SU-DHL-6 (cell line): Measurements from ENCODE around the gene PCDHGA10.
"Not testable (repeated sequence)": the region's sequence is repeated elsewhere in the genome, so short reads cannot be mapped to it uniquely, and the experiment has no call there.

ENCODE experiments used
- H2AFZ ChIP-seq: fragments of 200-600 bp; sonication (generic); 2 replicates; pipeline ENCODE4 v1.6.1; 2014; ENCODE audit warnings: low read depth, mild to moderate bottlenecking, moderate library complexity, mixed read lengths, antibody characterized with exemption, low read length; ENCODE audit not compliant: severe bottlenecking
- H3F3A ChIP-seq: fragments of 200-600 bp; shearing (Covaris generic); 2 replicates; pipeline ENCODE4 v1.6.0; 2016; ENCODE audit warnings: antibody characterized with exemption, mild to moderate bottlenecking; ENCODE audit not compliant: insufficient read depth
- H3K27ac ChIP-seq: fragments of 200-600 bp; sonication (generic); 2 replicates; pipeline ENCODE4 v1.5.1; 2016; ENCODE audit warnings: low read depth, mild to moderate bottlenecking, low read length, moderate library complexity, mixed read lengths
- H3K27me3 ChIP-seq: fragments of 200-600 bp; sonication (generic), shearing (Covaris generic); 2 replicates; pipeline ENCODE4 v1.6.0; 2014; ENCODE audit warnings: mild to moderate bottlenecking, low read length
- H3K36me3 ChIP-seq: fragments of 200-600 bp; sonication (generic); 2 replicates; pipeline ENCODE4 v1.6.1; 2014; ENCODE audit warnings: mild to moderate bottlenecking, low read length, mixed read lengths
- H3K4me2 ChIP-seq: fragments of 300-600, 200-600 bp; shearing (Covaris generic), sonication (generic); 2 replicates; pipeline ENCODE4 v1.6.0; 2014; ENCODE audit warnings: low read length, low read depth, mild to moderate bottlenecking; ENCODE audit not compliant: poor library complexity, severe bottlenecking
- H3K4me3 ChIP-seq: fragments of 200-600 bp; sonication (generic); 2 replicates; pipeline ENCODE4 v1.5.1; 2014; ENCODE audit warnings: antibody characterized with exemption, low read length, mild to moderate bottlenecking, mixed read lengths; ENCODE audit not compliant: insufficient read depth, poor library complexity, severe bottlenecking
- H3K79me2 ChIP-seq: fragments of 200-600 bp; sonication (generic); 2 replicates; pipeline ENCODE4 v1.6.1; 2014; ENCODE audit warnings: mild to moderate bottlenecking, low read length, moderate library complexity; ENCODE audit not compliant: insufficient read depth
- H3K9ac ChIP-seq: fragments of 200-600 bp; sonication (generic); 2 replicates; pipeline ENCODE4 v1.7.0; 2014; ENCODE audit warnings: mild to moderate bottlenecking, low read length
- H3K9me2 ChIP-seq: fragments of 200-600 bp; sonication (generic); replicated peaks from 2 replicates; pipeline ENCODE4 v1.6.1; 2014; ENCODE audit warnings: low read length; ENCODE audit not compliant: insufficient read depth
- H3K9me3 ChIP-seq: fragments of 200-600 bp; sonication (generic); 2 replicates; pipeline ENCODE4 v1.6.1; 2014; ENCODE audit warnings: low read length, mixed read lengths; ENCODE audit not compliant: insufficient read depth
- H4K20me1 ChIP-seq: fragments of 200-600 bp; sonication (generic); 2 replicates; pipeline ENCODE4 v1.6.1; 2014; ENCODE audit warnings: low read depth, mild to moderate bottlenecking, antibody characterized with exemption, low read length, moderate library complexity, mixed read lengths
- EZH2phosphoT487 ChIP-seq: fragments of 200-600 bp; sonication (generic), shearing (Covaris generic); conservative IDR thresholded peaks from 2 replicates; pipeline ENCODE4 v1.6.1; 2018; ENCODE audit warnings: mild to moderate bottlenecking, antibody characterized with exemption, low read length, moderate library complexity, mixed read lengths
- TF ChIP-seq, protein P1 (sequence below): fragments of 200-600 bp; sonication (generic); IDR thresholded peaks from one replicate; pipeline ENCODE4 v1.5.1; 2017; ENCODE audit warnings: antibody characterized with exemption, mild to moderate bottlenecking, low read length, moderate library complexity; ENCODE audit not compliant: insufficient read depth, poor library complexity, severe bottlenecking

The PCDHGA10 gene

DNA sequence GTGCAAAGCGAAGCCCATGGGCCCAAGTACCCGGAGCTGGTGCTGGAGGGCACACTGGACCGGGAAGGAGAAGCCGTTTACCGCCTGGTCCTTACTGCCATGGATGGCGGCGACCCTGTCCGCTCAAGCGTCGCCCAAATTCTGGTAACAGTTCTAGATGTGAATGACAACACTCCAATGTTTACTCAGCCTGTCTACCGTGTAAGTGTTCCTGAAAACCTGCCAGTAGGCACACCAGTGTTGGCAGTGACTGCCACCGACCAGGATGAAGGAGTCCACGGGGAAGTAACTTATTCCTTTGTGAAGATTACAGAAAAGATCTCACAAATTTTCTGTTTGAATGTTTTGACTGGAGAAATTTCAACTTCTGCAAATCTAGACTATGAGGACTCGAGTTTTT is 38.2 kb upstream of the PCDHGA10 start:
- Histone ChIP-seq H3K27me3 (no peaks in the 10 kb centered on the region), H3K4me3 (no peak overlapping the region), H4K20me1 (no peaks in the 10 kb centered on the region), H3K9me2 (no peaks in the 10 kb centered on the region), H2AFZ (no peak overlapping the region), H3K4me2 (no peak overlapping the region), H3K79me2 (peaks cover 7% of the 10 kb centered on the region; the same call in 1 of the 2 replicates), H3K36me3 (peaks cover 23% of the 10 kb centered on the region), H3F3A (no peaks in the 10 kb centered on the region), H3K9me3 (peaks cover 58% of the 10 kb centered on the region; the same call in 1 of the 2 replicates), H3K9ac (no peak overlapping the region), H3K27ac (no peak overlapping the region)
- TF ChIP-seq, protein P1, sequence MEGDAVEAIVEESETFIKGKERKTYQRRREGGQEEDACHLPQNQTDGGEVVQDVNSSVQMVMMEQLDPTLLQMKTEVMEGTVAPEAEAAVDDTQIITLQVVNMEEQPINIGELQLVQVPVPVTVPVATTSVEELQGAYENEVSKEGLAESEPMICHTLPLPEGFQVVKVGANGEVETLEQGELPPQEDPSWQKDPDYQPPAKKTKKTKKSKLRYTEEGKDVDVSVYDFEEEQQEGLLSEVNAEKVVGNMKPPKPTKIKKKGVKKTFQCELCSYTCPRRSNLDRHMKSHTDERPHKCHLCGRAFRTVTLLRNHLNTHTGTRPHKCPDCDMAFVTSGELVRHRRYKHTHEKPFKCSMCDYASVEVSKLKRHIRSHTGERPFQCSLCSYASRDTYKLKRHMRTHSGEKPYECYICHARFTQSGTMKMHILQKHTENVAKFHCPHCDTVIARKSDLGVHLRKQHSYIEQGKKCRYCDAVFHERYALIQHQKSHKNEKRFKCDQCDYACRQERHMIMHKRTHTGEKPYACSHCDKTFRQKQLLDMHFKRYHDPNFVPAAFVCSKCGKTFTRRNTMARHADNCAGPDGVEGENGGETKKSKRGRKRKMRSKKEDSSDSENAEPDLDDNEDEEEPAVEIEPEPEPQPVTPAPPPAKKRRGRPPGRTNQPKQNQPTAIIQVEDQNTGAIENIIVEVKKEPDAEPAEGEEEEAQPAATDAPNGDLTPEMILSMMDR = no peak
- TF ChIP-seq EZH2phosphoT487 = no peak

DNA sequence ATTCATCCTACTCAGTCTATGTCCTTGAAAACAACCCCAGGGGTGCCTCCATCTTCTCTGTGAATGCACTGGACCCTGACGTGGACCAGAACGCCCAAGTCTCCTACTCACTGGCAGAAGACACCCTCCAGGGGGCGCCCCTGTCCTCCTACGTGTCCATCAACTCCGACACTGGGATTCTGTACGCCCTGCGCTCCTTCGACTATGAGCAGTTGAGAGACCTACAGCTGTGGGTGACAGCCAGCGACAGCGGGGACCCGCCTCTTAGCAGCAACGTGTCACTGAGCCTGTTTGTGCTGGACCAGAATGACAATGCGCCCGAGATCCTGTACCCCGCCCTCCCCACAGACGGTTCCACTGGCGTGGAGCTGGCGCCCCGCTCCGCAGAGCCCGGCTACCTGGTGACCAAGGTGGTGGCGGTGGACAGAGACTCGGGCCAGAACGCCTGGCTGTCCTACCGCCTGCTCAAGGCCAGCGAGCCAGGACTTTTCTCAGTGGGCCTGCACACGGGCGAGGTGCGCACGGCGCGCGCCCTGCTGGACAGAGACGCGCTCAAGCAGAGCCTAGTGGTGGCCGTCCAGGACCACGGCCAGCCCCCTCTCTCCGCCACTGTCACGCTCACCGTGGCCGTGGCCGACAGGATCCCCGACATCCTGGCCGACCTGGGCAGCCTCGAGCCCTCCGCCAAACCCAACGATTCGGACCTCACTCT is 37.2 kb upstream of the PCDHGA10 start:
- not testable (repeated sequence) for H3K4me2 ChIP-seq, H3K27ac ChIP-seq, H3K9me2 ChIP-seq, H3K4me3 ChIP-seq, H3K27me3 ChIP-seq, H4K20me1 ChIP-seq, H2AFZ ChIP-seq, H3F3A ChIP-seq, H3K79me2 ChIP-seq, H3K9ac ChIP-seq
- H3K36me3 ChIP-seq = peaks cover 19% of the 10 kb centered on the region
- H3K9me3 ChIP-seq = peaks cover 53% of the 10 kb centered on the region; the same call in 1 of the 2 replicates

DNA sequence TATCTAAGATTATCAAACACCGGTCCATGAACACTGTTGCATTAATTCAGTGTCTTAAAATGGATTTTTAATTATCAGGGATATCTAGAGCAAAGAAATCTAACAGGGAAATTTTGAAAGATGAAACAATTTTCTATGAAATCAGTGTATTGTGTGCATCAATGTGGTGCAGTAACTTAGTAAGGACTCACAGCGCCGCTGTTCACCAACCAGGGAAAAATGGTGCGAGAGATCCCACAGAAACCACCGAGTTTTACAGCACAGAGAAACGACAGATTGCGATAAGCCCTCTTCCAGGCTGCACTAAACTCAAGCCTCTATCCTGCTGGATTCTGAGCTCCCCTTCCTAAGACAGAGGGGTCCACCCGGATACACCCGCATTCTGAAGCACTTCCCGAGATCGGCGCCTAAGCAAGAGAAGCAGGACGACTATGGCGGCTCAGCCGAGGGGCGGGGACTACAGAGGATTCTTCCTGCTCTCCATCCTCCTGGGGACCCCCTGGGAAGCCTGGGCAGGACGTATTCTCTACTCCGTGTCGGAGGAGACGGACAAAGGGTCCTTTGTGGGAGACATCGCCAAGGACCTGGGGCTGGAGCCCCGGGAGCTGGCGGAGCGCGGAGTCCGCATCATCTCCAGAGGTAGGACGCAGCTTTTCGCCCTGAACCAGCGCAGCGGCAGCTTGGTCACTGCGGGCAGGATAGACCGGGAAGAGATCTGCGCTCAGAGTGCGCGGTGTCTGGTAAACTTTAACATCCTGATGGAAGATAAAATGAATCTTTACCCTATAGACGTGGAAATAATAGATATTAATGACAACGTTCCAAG is 30.1 kb upstream of the PCDHGA10 start, which contains the start of gene PCDHGA7:
Gene PCDHGA7, plus strand, starts transcription at position 274 of the 826 bp plus-strand sequence. Its CDS starts 158 bp downstream, at position 432.
- H3K36me3 ChIP-seq = peaks cover 5% of the 10 kb centered on the region; the same call in 1 of the 2 replicates
- no peaks in the 10 kb centered on the region for H3K79me2 ChIP-seq
- no peaks in the 10 kb centered on the region for H3F3A ChIP-seq
- TF ChIP-seq EZH2phosphoT487 = no peak
- TF ChIP-seq, protein P1 = peak; percentile 40
- peak within 1 kb of the TSS; percentile 54 for H3K4me2 ChIP-seq
- peak within 1 kb of the TSS; percentile 55 for H3K4me3 ChIP-seq
- peaks cover 18% of the 10 kb centered on the region; the same call in 1 of the 2 replicates for H3K9me3 ChIP-seq
- peak within 1 kb of the TSS; percentile 59 for H3K9ac ChIP-seq
- H3K9me2 ChIP-seq = no peaks in the 10 kb centered on the region
- H3K27me3 ChIP-seq = no peaks in the 10 kb centered on the region
- no peaks in the 10 kb centered on the region for H4K20me1 ChIP-seq
- peak within 1 kb of the TSS; percentile 35 for H3K27ac ChIP-seq
- H2AFZ ChIP-seq = peak within 1 kb of the TSS; percentile 55
